Fibroblast of peridontal ligament (primary cell): ENCODE measurements around the gene GRIP2.

ENCODE experiments used
- DNase-seq: peaks from one replicate; pipeline ENCODE4 v3.0.0-alpha.2; 2010; ENCODE audit errors: extremely low read depth

Gene GRIP2

GRCh38 chr3:14467814-14468620, 72.1 kb downstream of the GRIP2 start:
- DNase-seq, result peak; percentile 43

- no peak for DNase-seq
Measured at GRCh38 chr3:14466179-14466903, 73.8 kb downstream of the GRIP2 start.

GRCh38 chr3:14465425-14465824, 74.7 kb downstream of the GRIP2 start:
- no peak for DNase-seq

- DNase-seq, result no peak
Measured at GRCh38 chr3:14464521-14464920, 75.6 kb downstream of the GRIP2 start.

- no peak for DNase-seq
Measured at GRCh38 chr3:14464141-14464465, 76.0 kb downstream of the GRIP2 start.

- DNase-seq, result no peak
Measured at GRCh38 chr3:14463330-14464140, 76.6 kb downstream of the GRIP2 start.

- no peak for DNase-seq
Measured at GRCh38 chr3:14462738-14463137, 77.4 kb downstream of the GRIP2 start.

GRCh38 chr3:14461748-14462324, 78.3 kb downstream of the GRIP2 start:
- DNase-seq, result peak; percentile 72

GRCh38 chr3:14461006-14461747, 79.0 kb downstream of the GRIP2 start:
- DNase-seq, result no peak

- peak; percentile 96 for DNase-seq
Measured at GRCh38 chr3:14460342-14461005, 79.7 kb downstream of the GRIP2 start.

GRCh38 chr3:14459787-14460186, 80.4 kb downstream of the GRIP2 start:
- no peak for DNase-seq

- no peak for DNase-seq
Measured at GRCh38 chr3:14459384-14459783, 80.8 kb downstream of the GRIP2 start.

GRCh38 chr3:14458434-14459275, 81.5 kb downstream of the GRIP2 start:
- DNase-seq, result no peak

GRCh38 chr3:14457999-14458398, 82.1 kb downstream of the GRIP2 start:
- no peak for DNase-seq

GRCh38 chr3:14457481-14457880, 82.7 kb downstream of the GRIP2 start:
- DNase-seq, result no peak

GRCh38 chr3:14456794-14457193, 83.3 kb downstream of the GRIP2 start:
- no peak for DNase-seq

GRCh38 chr3:14455571-14456317, 84.4 kb downstream of the GRIP2 start:
- no peak for DNase-seq

GRCh38 chr3:14454639-14455310, 85.4 kb downstream of the GRIP2 start:
- no peak for DNase-seq
